HepG2 (cell line): ENCODE results near the gene RAB40C. TPM values are rescaled to one million over a fixed set of nuclear protein-coding genes. Genes with fewer than 3 reads are reported as not detected.
A peak's percentile ranks its signal among the peaks of the same experiment; 100 is the strongest.

Experiments
- ATAC-seq: fragments of 200-7000 bp; cut with Tn5 transposase; 3 replicates; pipeline ENCODE4 v1.9.1; 2020; ENCODE audit warnings: mild to moderate bottlenecking, moderate library complexity
- BruUV-seq: library from RNA; stranded (reverse); fragments of 400-500 nt; replicated peaks from 2 replicates; lab custom pipeline; 2021; lab: Mats Ljungman, UMichigan
- CTCF ChIA-PET: fragments of 300-600 bp; formaldehyde crosslinking; extraction: SDS; loops from one replicate; lab custom pipeline; 2021; ENCODE audit warnings: low total read pairs, inconsistent platforms, low intra/inter-chr PET ratio; lab: Yijun Ruan, JAX
- POLR2A ChIA-PET: fragments of 350-600 bp; sonication (Branson Sonifier 250); formaldehyde crosslinking; loops from one replicate; lab custom pipeline; 2020; ENCODE audit warnings: antibody characterized with exemption, inconsistent platforms; lab: Yijun Ruan, JAX
- DNase-seq: peaks from one replicate; pipeline ENCODE4 v3.0.0-alpha.2; 2015; ENCODE audit warnings: low spot score
- FAIRE-seq: peaks from 3 replicates; lab custom pipeline; 2011; peaks lifted over from hg19 to GRCh38; lab: Jason Lieb, UNC
- H2AFZ ChIP-seq: one replicate; pipeline ENCODE4 v1.6.1; 2011; ENCODE audit warnings: low read length, inconsistent platforms
- H3K27ac ChIP-seq: fragments of 300-600 bp; 3 replicates; pipeline ENCODE4 v1.8.0; 2011; ENCODE audit warnings: mixed run types, mild to moderate bottlenecking, mixed read lengths, low read length, inconsistent platforms; ENCODE audit not compliant: insufficient read depth; ENCODE audit errors: extremely low read length
- H3K27me3 ChIP-seq, 2 experiments: fragments of 200-600 bp in 1 of 2; 2 replicates in 1 of 2; 3 replicates in 1 of 2; pipeline versions ENCODE4 v1.6.0 to v1.8.0; 2011; ENCODE audit warnings: low read length in 2 of 2, mild to moderate bottlenecking in 2 of 2, moderate library complexity in 2 of 2, inconsistent platforms in 1 of 2; ENCODE audit not compliant: insufficient read depth in 2 of 2, control insufficient read depth in 1 of 2
- H3K36me3 ChIP-seq, 2 experiments: fragments of 200-600 bp in 1 of 2; replicated peaks in 1 of 2; 2 replicates in 1 of 2; 3 replicates in 1 of 2; pipeline versions ENCODE4 v1.5.1 to v1.8.0; 2011; ENCODE audit warnings: low read length in 2 of 2, inconsistent platforms in 1 of 2; ENCODE audit not compliant: insufficient read depth in 2 of 2, control insufficient read depth in 1 of 2
- H3K4me1 ChIP-seq: 2 replicates; pipeline ENCODE4 v1.5.1; 2012; ENCODE audit warnings: low read length, inconsistent platforms; ENCODE audit not compliant: insufficient read depth
- H3K4me2 ChIP-seq: 2 replicates; pipeline ENCODE4 v1.6.0; 2011; ENCODE audit warnings: low read depth, low read length, inconsistent platforms
- H3K4me3 ChIP-seq, 3 experiments: fragments of 200-600 bp in 1 of 3; sonication (generic), shearing (Covaris generic) in 1 of 3; replicated peaks in 1 of 3; 2 replicates each; pipeline ENCODE4 v1.5.1; 2011 to 2016; ENCODE audit warnings: low read length in 3 of 3, inconsistent platforms in 2 of 3, low read depth in 2 of 3, mild to moderate bottlenecking in 2 of 3, control low read depth in 1 of 3, mixed read lengths in 1 of 3; ENCODE audit not compliant: insufficient read depth in 1 of 3
- H3K79me2 ChIP-seq: one replicate; pipeline ENCODE4 v1.6.1; 2011; ENCODE audit warnings: low read length, inconsistent platforms; ENCODE audit not compliant: insufficient read depth
- H3K9ac ChIP-seq: 2 replicates; pipeline ENCODE4 v1.6.0; 2011; ENCODE audit warnings: mild to moderate bottlenecking, low read depth, low read length, inconsistent platforms; ENCODE audit not compliant: insufficient read depth
- H3K9me3 ChIP-seq: 2 replicates; pipeline ENCODE4 v1.5.1; 2012; ENCODE audit warnings: mild to moderate bottlenecking, low read length
- H4K20me1 ChIP-seq: 2 replicates; pipeline ENCODE4 v1.6.0; 2011; ENCODE audit warnings: inconsistent platforms, mild to moderate bottlenecking, low read length, moderate library complexity; ENCODE audit not compliant: insufficient read depth
- AKAP8 ChIP-seq: sonication (generic); formaldehyde crosslinking; IDR thresholded peaks from 2 replicates; pipeline ENCODE4 v1.5.1; 2020; ENCODE audit warnings: mild to moderate bottlenecking, missing genetic modification reagents
- DZIP1 ChIP-seq: sonication (generic); formaldehyde crosslinking; IDR thresholded peaks from 2 replicates; pipeline ENCODE4 v1.5.0; 2020; ENCODE audit warnings: mild to moderate bottlenecking, missing genetic modification reagents
- ESRRA ChIP-seq: sonication (generic); formaldehyde crosslinking; IDR thresholded peaks from 2 replicates; pipeline ENCODE4 v1.5.1; 2020; ENCODE audit warnings: mild to moderate bottlenecking, low read depth, missing genetic modification reagents
- FOXO4 ChIP-seq: sonication (generic); formaldehyde crosslinking; conservative IDR thresholded peaks from 2 replicates; pipeline ENCODE4 v1.8.1; 2023; ENCODE audit warnings: missing genetic modification reagents
- HOXA5 ChIP-seq: sonication (generic); formaldehyde crosslinking; IDR thresholded peaks from 2 replicates; pipeline ENCODE4 v1.4.0; 2020; ENCODE audit warnings: missing genetic modification reagents
- KDM1A ChIP-seq: IDR thresholded peaks from 2 replicates; pipeline ENCODE4 v1.6.1; 2016; ENCODE audit warnings: missing compliant biosample characterization
- NFYB ChIP-seq: sonication (generic); formaldehyde crosslinking; IDR thresholded peaks from 2 replicates; pipeline ENCODE4 v1.4.0; 2020; ENCODE audit warnings: missing genetic modification reagents
- RXRA ChIP-seq: sonication (generic); formaldehyde crosslinking; IDR thresholded peaks from 2 replicates; pipeline ENCODE4 v1.5.1; 2020; ENCODE audit warnings: missing genetic modification reagents
- SMARCC2 ChIP-seq: fragments of 450-650 bp; IDR thresholded peaks from 2 replicates; pipeline ENCODE4 v1.6.1; 2017; ENCODE audit warnings: antibody characterized with exemption, mild to moderate bottlenecking
- WIZ ChIP-seq: sonication (generic); formaldehyde crosslinking; IDR thresholded peaks from 2 replicates; pipeline ENCODE4 v1.5.1; 2020; ENCODE audit warnings: mild to moderate bottlenecking, missing genetic modification reagents
- ZNF138 ChIP-seq: sonication (generic); formaldehyde crosslinking; IDR thresholded peaks from 2 replicates; pipeline ENCODE4 v1.5.0; 2020; ENCODE audit warnings: mild to moderate bottlenecking, low read depth, missing genetic modification reagents
- ZNF225 ChIP-seq: sonication (generic); formaldehyde crosslinking; IDR thresholded peaks from 2 replicates; pipeline ENCODE4 v1.4.0; 2020; ENCODE audit warnings: mild to moderate bottlenecking, missing genetic modification reagents
- ZNF296 ChIP-seq: sonication (generic); formaldehyde crosslinking; conservative IDR thresholded peaks from 2 replicates; pipeline ENCODE4 v1.5.0; 2020; ENCODE audit warnings: mild to moderate bottlenecking, missing genetic modification reagents
- ZNF326 ChIP-seq: sonication (generic); formaldehyde crosslinking; IDR thresholded peaks from 2 replicates; pipeline ENCODE4 v1.4.0; 2020; ENCODE audit warnings: missing genetic modification reagents, borderline replicate concordance
- ZNF432 ChIP-seq: sonication (generic); formaldehyde crosslinking; IDR thresholded peaks from 2 replicates; pipeline ENCODE4 v1.5.0; 2020; ENCODE audit warnings: missing genetic modification reagents, mild to moderate bottlenecking, borderline replicate concordance
- ZNF530 ChIP-seq: sonication (generic); formaldehyde crosslinking; IDR thresholded peaks from 2 replicates; pipeline ENCODE4 v1.5.0; 2020; ENCODE audit warnings: low read depth, mild to moderate bottlenecking, missing genetic modification reagents
- ZNF605 ChIP-seq: sonication (generic); formaldehyde crosslinking; IDR thresholded peaks from 2 replicates; pipeline ENCODE4 v1.8.0; 2022; ENCODE audit warnings: mild to moderate bottlenecking, missing genetic modification reagents
- ZNF691 ChIP-seq: sonication (generic); formaldehyde crosslinking; IDR thresholded peaks from 2 replicates; pipeline ENCODE4 v1.4.0; 2020; ENCODE audit warnings: missing genetic modification reagents, low read depth, mild to moderate bottlenecking, borderline replicate concordance
- ZNF891 ChIP-seq: sonication (generic); formaldehyde crosslinking; IDR thresholded peaks from 2 replicates; pipeline ENCODE4 v1.5.0; 2020; ENCODE audit warnings: mild to moderate bottlenecking, missing genetic modification reagents
- ZSCAN20 ChIP-seq: sonication (generic); formaldehyde crosslinking; IDR thresholded peaks from 2 replicates; pipeline ENCODE4 v1.4.0; 2020; ENCODE audit warnings: missing genetic modification reagents, mild to moderate bottlenecking, borderline replicate concordance
- WGBS: methylation state at CpG from one replicate; pipeline ENCODE4 v1.1.6; 2017; ENCODE audit warnings: low lambda C conversion rate; 5-methylcytosine and 5-hydroxymethylcytosine counted together
- in situ Hi-C: cut with HindIII; loops from 2 replicates; pipeline ENCODE4 v1.10.0; 2017; ENCODE audit warnings: low pct_unique_long_range_greater_than_20kb; ENCODE audit not compliant: extremely low pct_ligation_motif_present
- intact Hi-C: fragments of 100-400 bp; cut with micrococcal nuclease; formaldehyde crosslinking; loops from one replicate; pipeline ENCODE4 v1.10.0; 2022; ENCODE audit not compliant: unreplicated experiment
- polyA plus RNA-seq, 8 experiments: library from polyadenylated mRNA; depleted of rRNA in 3 of 8; stranded (reverse) in 7 of 8; unstranded in 1 of 8; fragments of >200 nt; fragmentation: Illumina TruSeq in 4 of 8; extraction: Trizol in 4 of 8; gene quantifications; 2 replicates each; pipeline versions ENCODE4 v1.2.1 to v1.2.3, GENCODE V29; 2011 to 2016; ENCODE audit warnings: low read depth in 4 of 8, missing spikeins in 1 of 8, mixed read lengths in 1 of 8; ENCODE audit not compliant: insufficient read depth in 1 of 8
- total RNA-seq, 5 experiments: library from RNA; depleted of rRNA; stranded (reverse); fragments of >200 nt; fragmentation: Illumina TruSeq; extraction: Trizol; gene quantifications; 2 replicates each; pipeline ENCODE4 v1.2.3, GENCODE V29; 2016; ENCODE audit warnings: low read depth in 1 of 5

Gene RAB40C
- total and polyA plus RNA-seq, 2 of the 13 experiments (the other 11 are each of a cell fraction or from before 2014, with no cell fraction given) = 7.7 to 11.5 TPM

GRCh38 chr16:635573-636205 lies 45.8 kb downstream of the RAB40C start:
- ChIA-PET CTCF (no interaction called here), POLR2A (interaction anchor here (1.0 to 2.1 kb wide), 12 partner anchors 8 to 59 kb away, joined by 3 to 13 read pairs (median 3); partner anchors contain the start of genes RHOT2, STUB1, WDR24 and WDR90)
- Histone ChIP-seq H3K27ac (peak overlapping the region; percentile 88), H3K79me2 (peaks cover 6% of the 10 kb centered on the region), H3K9ac (peak overlapping the region; percentile 83), H2AFZ (no peak overlapping the region), H3K27me3 (no peaks in the 10 kb centered on the region), H4K20me1 (no peaks in the 10 kb centered on the region), H3K4me1 (peaks cover 30% of the 10 kb centered on the region), H3K36me3 (no peaks in the 10 kb centered on the region; a peak in 1 of 5 replicates), H3K9me3 (no peaks in the 10 kb centered on the region), H3K4me2 (peak overlapping the region; percentile 99), H3K4me3 (peak overlapping the region; percentile 90 to 94 (median 92))
- in situ Hi-C loops (no loop called here), intact Hi-C loops (no loop called here)
- DNase-seq (no peak), ATAC-seq (no peak), FAIRE-seq (no peak)
- no TSS peak for BruUV-seq
- WGBS = no CpG with 5 or more reads among the region's 55 CpGs
- TF ChIP-seq SMARCC2 = no peak
- 0 out of 2 replicates have a peak, but pooled peaks have one; percentile 56 for TF ChIP-seq WIZ (CRISPR knock-in tag)
- 0 out of 2 replicates have a peak, but pooled peaks have one; percentile 12 for TF ChIP-seq FOXO4 (CRISPR knock-in tag)
- 0 out of 2 replicates have a peak, but pooled peaks have one; percentile 36 for TF ChIP-seq KDM1A (CRISPR knock-in tag)
- peak; percentile 18 for TF ChIP-seq DZIP1 (CRISPR knock-in tag)
- TF ChIP-seq AKAP8 (CRISPR knock-in tag) = peak; percentile 87
- peak; percentile 22; the same call in 1 of the 2 replicates for TF ChIP-seq RXRA
- 0 out of 2 replicates have a peak, but pooled peaks have one; percentile 14 for TF ChIP-seq ZNF138
- TF ChIP-seq ESRRA = peak; percentile 78; the same call in 1 of the 2 replicates
- peak; percentile 65; the same call in 1 of the 2 replicates for TF ChIP-seq ZNF530 (CRISPR knock-in tag)
- TF ChIP-seq ZSCAN20 (CRISPR knock-in tag) = 0 out of 2 replicates have a peak, but pooled peaks have one; percentile 49
- 0 out of 2 replicates have a peak, but pooled peaks have one; percentile 48 for TF ChIP-seq ZNF691 (CRISPR knock-in tag)
- TF ChIP-seq HOXA5 = peak; percentile 32; the same call in 1 of the 2 replicates
- TF ChIP-seq ZNF326 (CRISPR knock-in tag) = no peak
- peak; percentile 1; the same call in 1 of the 2 replicates for TF ChIP-seq ZNF891 (CRISPR knock-in tag)
- TF ChIP-seq NFYB (CRISPR knock-in tag) = no peak
- 0 out of 2 replicates have a peak, but pooled peaks have one; percentile 20 for TF ChIP-seq ZNF296 (CRISPR knock-in tag)
- 0 out of 2 replicates have a peak, but pooled peaks have one; percentile 88 for TF ChIP-seq ZNF225 (CRISPR knock-in tag)
- TF ChIP-seq ZNF605 = peak; percentile 16; the same call in 1 of the 2 replicates
- TF ChIP-seq ZNF432 (CRISPR knock-in tag) = 0 out of 2 replicates have a peak, but pooled peaks have one; percentile 65
